ENCODE data around the gene GBP3.
A peak's percentile ranks its signal among the peaks of the same experiment; 100 is the strongest.

Gene GBP3, protein sequence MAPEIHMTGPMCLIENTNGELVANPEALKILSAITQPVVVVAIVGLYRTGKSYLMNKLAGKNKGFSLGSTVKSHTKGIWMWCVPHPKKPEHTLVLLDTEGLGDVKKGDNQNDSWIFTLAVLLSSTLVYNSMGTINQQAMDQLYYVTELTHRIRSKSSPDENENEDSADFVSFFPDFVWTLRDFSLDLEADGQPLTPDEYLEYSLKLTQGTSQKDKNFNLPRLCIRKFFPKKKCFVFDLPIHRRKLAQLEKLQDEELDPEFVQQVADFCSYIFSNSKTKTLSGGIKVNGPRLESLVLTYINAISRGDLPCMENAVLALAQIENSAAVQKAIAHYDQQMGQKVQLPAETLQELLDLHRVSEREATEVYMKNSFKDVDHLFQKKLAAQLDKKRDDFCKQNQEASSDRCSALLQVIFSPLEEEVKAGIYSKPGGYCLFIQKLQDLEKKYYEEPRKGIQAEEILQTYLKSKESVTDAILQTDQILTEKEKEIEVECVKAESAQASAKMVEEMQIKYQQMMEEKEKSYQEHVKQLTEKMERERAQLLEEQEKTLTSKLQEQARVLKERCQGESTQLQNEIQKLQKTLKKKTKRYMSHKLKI

DNA sequence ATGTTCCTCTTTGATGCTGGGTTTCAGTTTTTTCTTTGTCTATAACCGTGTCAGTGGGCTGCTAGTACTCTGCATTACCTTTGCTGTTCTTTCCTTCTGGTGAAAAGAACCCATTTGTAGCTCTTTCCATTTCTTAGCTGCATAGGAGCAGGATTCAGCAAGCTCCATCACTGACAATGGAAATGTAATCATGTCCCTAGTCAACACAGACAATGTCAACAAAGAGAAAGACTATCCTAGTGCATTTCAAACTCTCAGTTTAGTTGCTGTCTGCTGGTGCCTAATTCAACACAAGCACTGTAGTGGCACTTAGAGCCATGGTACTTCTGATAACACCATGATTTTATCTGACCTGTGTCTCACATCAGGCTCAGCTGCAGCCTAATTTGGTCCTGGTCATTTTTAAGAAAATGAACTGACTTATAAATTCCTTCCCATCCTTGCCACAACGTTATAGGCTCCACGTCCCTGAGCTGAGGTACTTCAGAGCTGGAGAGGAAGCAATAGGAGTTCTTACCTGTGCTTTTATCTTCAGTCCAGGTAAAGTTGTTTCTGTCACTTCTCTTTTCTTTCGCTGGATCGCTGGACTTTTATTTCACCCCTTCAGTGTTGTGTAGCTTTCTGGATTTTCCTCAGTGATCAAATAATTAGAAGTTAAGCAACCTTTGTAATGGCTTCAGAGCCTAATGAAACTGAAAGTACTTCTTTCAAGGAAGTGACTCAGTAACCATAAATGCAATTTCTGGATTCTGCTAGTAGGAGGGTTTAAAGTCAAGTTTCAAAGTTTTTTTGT lies at the start of gene GBP3:
Gene GBP3 (minus strand): TSS at position 700 of the 793 bp plus-strand sequence. CDS start 2,145 bp downstream, outside the sequence.
- no peaks in the 10 kb centered on the region for H3K27me3 ChIP-seq (replicated peaks; ENCODE audit: control insufficient read depth, insufficient read depth, low read length)
- peaks cover 14% of the 10 kb centered on the region for H3K4me1 ChIP-seq (ENCODE audit: control insufficient read depth, insufficient read depth, low read length)
- peak within 1 kb of the TSS; percentile 94 for H3K4me3 ChIP-seq (ENCODE audit: low read length)
- peak; percentile 86 for DNase-seq (ENCODE audit: low read depth)
- H3K9ac ChIP-seq (ENCODE audit: low read length): peak within 1 kb of the TSS; percentile 90
- peaks cover 15% of the 10 kb centered on the region for H3K36me3 ChIP-seq (ENCODE audit: control insufficient read depth, insufficient read depth, low read length, severe bottlenecking)
- H3K9me3 ChIP-seq (ENCODE audit: control insufficient read depth, low read length): peaks cover 3% of the 10 kb centered on the region

GRCh38 chr1:89070509-89070908 lies 47.8 kb upstream of the GBP3 start:
- DNase-seq (ENCODE audit: low read depth): no peak
- Histone ChIP-seq H3K4me1 (ENCODE audit: control insufficient read depth, insufficient read depth, low read length) (peaks cover 3% of the 10 kb centered on the region), H3K9ac (ENCODE audit: low read length) (peak overlapping the region; percentile 78), H3K36me3 (ENCODE audit: control insufficient read depth, insufficient read depth, low read length, severe bottlenecking) (no peaks in the 10 kb centered on the region), H3K9me3 (ENCODE audit: control insufficient read depth, low read length) (peaks cover 7% of the 10 kb centered on the region), H3K27me3 (replicated peaks; ENCODE audit: control insufficient read depth, insufficient read depth, low read length) (no peaks in the 10 kb centered on the region), H3K4me3 (ENCODE audit: low read length) (peak overlapping the region; percentile 80)

DNA sequence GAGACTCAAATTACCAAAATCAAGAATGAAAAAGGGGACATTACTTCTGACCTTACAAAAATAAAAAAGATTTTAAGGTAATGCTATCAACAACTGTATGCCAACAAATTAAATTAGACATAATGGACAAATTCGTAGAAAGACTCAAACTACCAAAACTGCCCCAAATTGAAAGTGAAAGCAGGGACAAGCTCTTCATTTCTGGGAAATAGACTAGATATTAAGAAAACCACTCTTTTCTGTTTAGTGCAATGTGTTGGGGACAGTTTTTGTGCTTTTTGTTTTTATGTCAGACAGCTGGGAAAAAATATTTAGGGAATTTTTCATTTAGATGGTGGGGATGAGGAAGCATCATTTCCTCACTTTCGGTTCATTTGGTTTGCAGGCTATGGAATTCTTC lies 47.3 kb upstream of the GBP3 start:
- Histone ChIP-seq H3K36me3 (ENCODE audit: control insufficient read depth, insufficient read depth, low read length, severe bottlenecking) (no peaks in the 10 kb centered on the region), H3K4me1 (ENCODE audit: control insufficient read depth, insufficient read depth, low read length) (peaks cover 5% of the 10 kb centered on the region), H3K4me3 (ENCODE audit: low read length) (peak overlapping the region; percentile 80), H3K9me3 (ENCODE audit: control insufficient read depth, low read length) (peaks cover 7% of the 10 kb centered on the region), H3K9ac (ENCODE audit: low read length) (peak overlapping the region; percentile 78), H3K27me3 (replicated peaks; ENCODE audit: control insufficient read depth, insufficient read depth, low read length) (no peaks in the 10 kb centered on the region)
- peak; percentile 34 for DNase-seq (ENCODE audit: low read depth)

- no peaks in the 10 kb centered on the region for H3K27me3 ChIP-seq (replicated peaks; ENCODE audit: control insufficient read depth, insufficient read depth, low read length)
- H3K4me3 ChIP-seq (ENCODE audit: low read length): no peak overlapping the region
- no peaks in the 10 kb centered on the region for H3K36me3 ChIP-seq (ENCODE audit: control insufficient read depth, insufficient read depth, low read length, severe bottlenecking)
- H3K9me3 ChIP-seq (ENCODE audit: control insufficient read depth, low read length): no peaks in the 10 kb centered on the region
- peaks cover 16% of the 10 kb centered on the region for H3K4me1 ChIP-seq (ENCODE audit: control insufficient read depth, insufficient read depth, low read length)
- no peak overlapping the region for H3K9ac ChIP-seq (ENCODE audit: low read length)
- no peak for DNase-seq (ENCODE audit: low read depth)
These were observed 45.6 kb upstream of the GBP3 start for GRCh38 chr1:89068291-89068690.

GRCh38 chr1:89065079-89065868 lies 42.6 kb upstream of the GBP3 start, which contains the start of gene GBP1:
Gene GBP1, minus strand, starts transcription at chr1:89065208. Its CDS starts 1,974 bp downstream, at chr1:89063234.
- Histone ChIP-seq H3K4me3 (ENCODE audit: low read length) (peak within 1 kb of the TSS; percentile 86), H3K9ac (ENCODE audit: low read length) (peak within 1 kb of the TSS; percentile 90), H3K36me3 (ENCODE audit: control insufficient read depth, insufficient read depth, low read length, severe bottlenecking) (no peaks in the 10 kb centered on the region), H3K27me3 (replicated peaks; ENCODE audit: control insufficient read depth, insufficient read depth, low read length) (no peaks in the 10 kb centered on the region), H3K9me3 (ENCODE audit: control insufficient read depth, low read length) (no peaks in the 10 kb centered on the region), H3K4me1 (ENCODE audit: control insufficient read depth, insufficient read depth, low read length) (peaks cover 23% of the 10 kb centered on the region)
- peak; percentile 93 for DNase-seq (ENCODE audit: low read depth)

DNA sequence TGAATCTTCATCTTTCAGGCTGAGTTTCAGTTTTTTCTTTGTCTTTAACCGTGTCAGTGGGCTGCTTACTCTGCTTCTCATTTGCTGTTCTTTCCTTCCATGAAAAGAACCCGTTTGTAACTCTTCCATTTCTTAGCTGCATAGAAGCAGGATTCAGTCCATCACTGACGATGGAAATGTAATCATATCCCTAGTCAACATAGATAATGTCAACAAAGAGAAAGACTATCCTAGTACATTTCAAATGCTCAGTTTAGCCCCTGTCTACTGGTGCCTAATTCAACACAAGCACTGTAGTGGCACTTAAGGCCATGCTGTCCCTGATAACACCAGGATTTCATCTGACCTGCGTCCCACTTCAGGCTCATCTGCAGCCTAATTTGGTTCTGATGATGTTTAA lies 42.0 kb upstream of the GBP3 start:
- H3K36me3 ChIP-seq (ENCODE audit: control insufficient read depth, insufficient read depth, low read length, severe bottlenecking): peaks cover 2% of the 10 kb centered on the region
- DNase-seq (ENCODE audit: low read depth): peak; percentile 38
- peaks cover 23% of the 10 kb centered on the region for H3K4me1 ChIP-seq (ENCODE audit: control insufficient read depth, insufficient read depth, low read length)
- H3K4me3 ChIP-seq (ENCODE audit: low read length): peak overlapping the region; percentile 86
- no peaks in the 10 kb centered on the region for H3K9me3 ChIP-seq (ENCODE audit: control insufficient read depth, low read length)
- peak overlapping the region; percentile 90 for H3K9ac ChIP-seq (ENCODE audit: low read length)
- H3K27me3 ChIP-seq (replicated peaks; ENCODE audit: control insufficient read depth, insufficient read depth, low read length): no peaks in the 10 kb centered on the region

DNA sequence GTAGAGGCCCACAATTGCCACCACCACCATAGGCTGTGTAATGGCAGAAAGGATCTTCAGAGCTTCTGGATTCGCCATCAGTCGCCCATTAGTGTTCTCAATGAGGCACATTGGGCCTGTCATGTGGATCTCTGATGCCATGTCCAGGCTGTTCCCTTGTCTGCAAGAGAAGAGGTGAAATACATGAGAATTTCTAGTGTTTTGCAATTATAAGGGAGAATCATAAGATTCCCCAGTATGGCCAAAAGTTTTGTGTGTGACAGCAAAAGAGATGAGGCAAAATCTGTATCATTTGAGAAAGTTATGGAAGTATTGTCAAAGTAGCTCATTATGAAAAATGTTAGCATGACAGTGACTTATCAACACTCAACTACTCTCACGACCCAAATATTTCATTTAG lies 40.4 kb upstream of the GBP3 start:
- H3K27me3 ChIP-seq (replicated peaks; ENCODE audit: control insufficient read depth, insufficient read depth, low read length): no peaks in the 10 kb centered on the region
- peak overlapping the region; percentile 86 for H3K4me3 ChIP-seq (ENCODE audit: low read length)
- no peak for DNase-seq (ENCODE audit: low read depth)
- no peak overlapping the region for H3K9ac ChIP-seq (ENCODE audit: low read length)
- H3K4me1 ChIP-seq (ENCODE audit: control insufficient read depth, insufficient read depth, low read length): peaks cover 23% of the 10 kb centered on the region
- peaks cover 15% of the 10 kb centered on the region for H3K36me3 ChIP-seq (ENCODE audit: control insufficient read depth, insufficient read depth, low read length, severe bottlenecking)
- no peaks in the 10 kb centered on the region for H3K9me3 ChIP-seq (ENCODE audit: control insufficient read depth, low read length)

DNA sequence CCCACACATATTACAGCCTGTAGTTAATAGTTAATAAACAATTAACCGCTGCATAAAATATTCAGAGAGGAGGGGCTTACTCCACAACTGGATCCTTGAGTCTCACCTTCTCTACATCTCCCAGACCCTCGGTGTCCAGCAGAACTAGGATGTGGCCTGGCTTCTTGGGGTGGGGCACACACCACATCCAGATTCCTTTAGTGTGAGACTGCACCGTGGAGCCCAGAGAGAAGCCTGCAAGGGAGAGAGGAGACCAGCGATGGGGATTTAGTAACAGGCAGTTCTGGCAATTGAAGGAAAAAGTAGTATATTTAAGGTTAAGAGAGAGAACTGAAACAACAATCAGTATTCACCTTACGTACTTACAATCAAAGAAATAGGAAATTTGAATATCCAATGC lies 37.4 kb upstream of the GBP3 start:
- H3K4me1 ChIP-seq (ENCODE audit: control insufficient read depth, insufficient read depth, low read length): peaks cover 19% of the 10 kb centered on the region
- H3K36me3 ChIP-seq (ENCODE audit: control insufficient read depth, insufficient read depth, low read length, severe bottlenecking): peaks cover 43% of the 10 kb centered on the region
- H3K9me3 ChIP-seq (ENCODE audit: control insufficient read depth, low read length): no peaks in the 10 kb centered on the region
- no peak overlapping the region for H3K4me3 ChIP-seq (ENCODE audit: low read length)
- H3K9ac ChIP-seq (ENCODE audit: low read length): no peak overlapping the region
- H3K27me3 ChIP-seq (replicated peaks; ENCODE audit: control insufficient read depth, insufficient read depth, low read length): no peaks in the 10 kb centered on the region
- no peak for DNase-seq (ENCODE audit: low read depth)

- no peak for DNase-seq (ENCODE audit: low read depth)
- Histone ChIP-seq H3K4me3 (ENCODE audit: low read length) (no peak overlapping the region), H3K4me1 (ENCODE audit: control insufficient read depth, insufficient read depth, low read length) (no peaks in the 10 kb centered on the region), H3K9ac (ENCODE audit: low read length) (no peak overlapping the region), H3K9me3 (ENCODE audit: control insufficient read depth, low read length) (no peaks in the 10 kb centered on the region), H3K36me3 (ENCODE audit: control insufficient read depth, insufficient read depth, low read length, severe bottlenecking) (peaks cover 30% of the 10 kb centered on the region), H3K27me3 (replicated peaks; ENCODE audit: control insufficient read depth, insufficient read depth, low read length) (no peaks in the 10 kb centered on the region)
These were observed 29.3 kb upstream of the GBP3 start for GRCh38 chr1:89051955-89052312.

- H3K27me3 ChIP-seq (replicated peaks; ENCODE audit: control insufficient read depth, insufficient read depth, low read length): no peaks in the 10 kb centered on the region
- no peaks in the 10 kb centered on the region for H3K9me3 ChIP-seq (ENCODE audit: control insufficient read depth, low read length)
- no peak for DNase-seq (ENCODE audit: low read depth)
- H3K4me1 ChIP-seq (ENCODE audit: control insufficient read depth, insufficient read depth, low read length): no peaks in the 10 kb centered on the region
- H3K9ac ChIP-seq (ENCODE audit: low read length): no peak overlapping the region
- H3K4me3 ChIP-seq (ENCODE audit: low read length): no peak overlapping the region
- H3K36me3 ChIP-seq (ENCODE audit: control insufficient read depth, insufficient read depth, low read length, severe bottlenecking): peaks cover 25% of the 10 kb centered on the region
These were observed 28.8 kb upstream of the GBP3 start for GRCh38 chr1:89051300-89051954.
